ENCODE data around the gene RAD51B. TPM values are rescaled to one million over a fixed set of nuclear protein-coding genes. Genes with fewer than 3 reads are reported as not detected.

Gene RAD51B
- total and polyA plus RNA-seq, 9 of the 15 experiments (the other 6 are each of a cell fraction or from before 2014, with no cell fraction given) = 8.5 to 17.3 (median 11.3) TPM

DNA sequence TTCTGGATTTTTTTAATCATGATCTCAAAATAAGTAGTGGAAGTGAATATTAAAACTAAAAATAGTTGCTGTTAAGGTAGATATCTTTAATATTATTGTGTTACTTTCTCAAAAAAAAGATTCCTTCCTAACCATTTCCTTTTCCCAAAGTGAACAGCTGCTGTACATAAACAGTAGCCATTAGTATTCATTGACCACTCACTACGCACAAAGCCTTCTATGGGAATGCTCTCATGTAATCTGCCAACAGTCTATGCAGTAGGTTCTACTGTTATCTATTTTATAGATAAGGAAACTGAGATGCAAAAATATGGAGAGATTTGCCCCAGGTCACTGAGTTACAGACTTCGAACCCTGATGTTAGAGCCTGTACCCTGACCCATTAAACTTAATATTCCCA, 941.2 kb downstream of the RAD51B start:
- 32% methylated on average over 2 of the region's 2 CpGs for WGBS (ENCODE audit: insufficient coverage, low coverage, missing lambda C conversion rate)
- Histone ChIP-seq H3K27me3 (ENCODE audit: control insufficient read depth in 2 of 2, insufficient read depth in 2 of 2, low read length in 2 of 2) (no peaks in the 10 kb centered on the region), H3K36me3 (ENCODE audit: control insufficient read depth, insufficient read depth, low read length) (no peaks in the 10 kb centered on the region), H3K9me1 (ENCODE audit: control insufficient read depth, insufficient read depth, low read length) (no peaks in the 10 kb centered on the region), H3K4me3 (no peak overlapping the region), H3K27ac (ENCODE audit: extremely low read depth, low read depth, low read length) (no peak overlapping the region), H3K79me2 (ENCODE audit: control insufficient read depth, insufficient read depth, low read length) (no peaks in the 10 kb centered on the region), H3K9ac (ENCODE audit: insufficient read depth in 1 of 2, low read depth in 2 of 2, low read length in 2 of 2) (no peak overlapping the region), H3K4me2 (ENCODE audit: insufficient read depth, low read length) (no peak overlapping the region), H3K9me3 (replicated peaks; ENCODE audit: control insufficient read depth, insufficient read depth, low read depth, low read length) (no peaks in the 10 kb centered on the region), H2AFZ (ENCODE audit: low read depth, low read length) (no peak overlapping the region), H4K20me1 (replicated peaks; ENCODE audit: control insufficient read depth, insufficient read depth, low read length) (no peaks in the 10 kb centered on the region), H3K4me1 (replicated peaks in 1 of 2; ENCODE audit: control insufficient read depth in 2 of 2, insufficient read depth in 2 of 2, low read length in 2 of 2) (peaks cover 38 to 74% of the 10 kb centered on the region in 2 experiments)
- intact Hi-C loops (cut with micrococcal nuclease) (loop anchor here (5.0 kb wide), 1 partner anchor 33 kb away; no protein-coding TSS in a partner anchor), in situ Hi-C loops (cut with MboI) (no loop called here)
- ATAC-seq = no peak
- no peak for FAIRE-seq
- no peak for TF ChIP-seq ERF (CRISPR knock-in tag; IDR thresholded peaks at IDR 0.05)
- no peak for TF ChIP-seq COPS2 (conservative IDR thresholded peaks at IDR 0.05)
- peak; percentile 47 to 59; a peak in 2 of 4 replicates for TF ChIP-seq SRF (CRISPR knock-in tag; IDR thresholded peaks at IDR 0.05)
- no peak for TF ChIP-seq MYC (IDR thresholded peaks at IDR 0.05; ENCODE audit: low read depth, low read length)
- no peak for TF ChIP-seq MYC (CRISPR knock-in tag; IDR thresholded peaks at IDR 0.05; ENCODE audit: borderline replicate concordance, low read depth)
- TF ChIP-seq ARID1B (IDR thresholded peaks at IDR 0.05) = no peak
- TF ChIP-seq RB1 (IDR thresholded peaks at IDR 0.05; ENCODE audit: low read depth) = no peak
- TF ChIP-seq SAP30 (IDR thresholded peaks at IDR 0.05; ENCODE audit: borderline replicate concordance, insufficient read depth, low read depth, low read length, poor library complexity, severe bottlenecking) = no peak
- TF ChIP-seq KHSRP (IDR thresholded peaks at IDR 0.05) = no peak
- no peak for TF ChIP-seq IRF2 (CRISPR knock-in tag; IDR thresholded peaks at IDR 0.05)
- DNase-seq (ENCODE audit: extremely low read depth in 1 of 4, low spot score in 3 of 4) = no peak
- ChIA-PET CTCF (ENCODE audit: low intra/inter-chr PET ratio) (no interaction called here), POLR2A (interaction anchor here (1.2 kb wide), 1 partner anchor 33 kb away, joined by 3 read pairs; no protein-coding TSS in a partner anchor)
- no TSS peak for BruUV-seq (replicated peaks)

Measured in K562 (cell line).